DMS114 treated with DMSO at 0.1 percent for 48 hours (cell line): ENCODE measurements around the gene BRICD5.
"Not testable (repeated sequence)": the region's sequence is repeated elsewhere in the genome, so short reads cannot be mapped to it uniquely, and the experiment has no call there.

ENCODE experiments used
- DNase-seq: peaks from one replicate; lab custom pipeline; 2025; ENCODE audit not compliant: unreplicated experiment; lab: John Stamatoyannopoulos, UW

The BRICD5 gene

DNA sequence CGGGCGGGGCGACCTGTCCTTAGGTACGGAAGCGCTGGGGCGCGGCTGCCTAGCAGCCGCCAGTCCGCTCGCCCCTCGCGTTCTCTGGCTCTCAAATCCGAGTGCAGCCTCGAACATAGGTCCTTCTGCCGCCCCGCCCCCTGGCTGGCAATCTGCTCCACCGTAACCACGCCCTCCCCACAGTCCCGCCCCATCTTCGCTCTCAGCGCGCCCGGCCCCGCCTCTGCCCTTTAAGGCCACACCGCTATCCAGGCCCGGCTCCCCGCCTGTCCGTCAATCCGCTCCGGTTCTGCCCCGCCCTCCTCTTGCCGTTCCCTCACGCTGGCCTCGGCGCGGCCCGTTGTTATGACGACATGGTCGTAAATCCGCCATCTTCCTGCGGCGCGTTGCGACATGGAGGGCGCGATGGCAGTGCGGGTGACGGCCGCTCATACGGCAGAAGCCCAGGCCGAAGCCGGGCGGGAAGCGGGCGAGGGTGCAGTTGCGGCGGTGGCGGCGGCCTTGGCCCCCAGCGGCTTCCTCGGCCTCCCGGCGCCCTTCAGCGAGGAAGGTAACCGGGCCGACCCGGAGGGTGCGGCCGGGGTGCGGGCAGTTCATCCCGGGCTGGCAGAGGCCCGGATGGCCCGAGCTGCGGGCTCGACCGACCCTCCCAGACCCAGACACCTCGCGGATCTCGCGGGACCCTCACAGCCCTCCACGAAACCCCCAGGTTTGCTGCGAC lies 12.7 kb upstream of the BRICD5 start, which contains the start of gene E4F1:
Gene E4F1, plus strand, starts transcription at position 371 of the 721 bp plus-strand sequence. Its CDS starts 23 bp downstream, at position 394.
- peak; percentile 95 for DNase-seq

DNA sequence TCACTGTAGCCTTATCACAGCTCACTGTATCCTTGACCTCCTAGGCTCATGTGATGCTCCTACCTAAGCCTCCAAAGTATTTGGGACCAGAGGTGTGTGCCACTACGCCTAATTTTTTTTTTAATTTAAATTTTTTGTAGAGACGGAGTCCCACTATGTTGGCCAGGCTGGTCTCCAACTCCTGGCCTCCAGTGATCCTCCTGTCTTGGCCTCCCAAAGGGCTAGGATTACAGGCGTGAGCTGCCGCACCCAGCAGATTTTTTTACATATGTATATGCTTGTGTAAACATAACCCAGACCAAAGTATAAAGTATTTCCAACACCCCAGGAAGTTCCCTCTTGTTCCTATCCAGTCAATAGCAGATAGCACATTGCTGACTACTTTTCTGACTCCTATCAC lies 5.7 kb upstream of the BRICD5 start:
- DNase-seq: no peak

DNA sequence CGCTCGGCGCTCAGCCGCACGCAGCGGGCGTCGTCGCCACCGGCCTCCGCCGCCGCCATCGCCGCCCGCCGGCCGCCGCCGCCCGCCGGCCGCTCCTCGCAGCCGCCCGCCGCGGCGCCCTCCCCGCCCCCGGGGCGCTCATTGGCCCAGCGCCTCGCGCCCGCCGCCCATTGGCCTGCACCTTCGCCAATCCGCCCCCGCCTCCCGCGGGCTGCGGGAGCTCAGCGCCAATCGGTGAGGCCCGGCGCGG lies 4.0 kb upstream of the BRICD5 start, which contains the start of gene PGP:
Gene PGP, minus strand, starts transcription at position 122 of the 250 bp plus-strand sequence. Its CDS starts 63 bp downstream, at position 59.
- DNase-seq: no peak

GRCh38 chr16:2213817-2214718 lies 3.4 kb upstream of the BRICD5 start:
- no peak for DNase-seq

GRCh38 chr16:2212362-2213324 lies 2.0 kb upstream of the BRICD5 start:
- no peak for DNase-seq

DNA sequence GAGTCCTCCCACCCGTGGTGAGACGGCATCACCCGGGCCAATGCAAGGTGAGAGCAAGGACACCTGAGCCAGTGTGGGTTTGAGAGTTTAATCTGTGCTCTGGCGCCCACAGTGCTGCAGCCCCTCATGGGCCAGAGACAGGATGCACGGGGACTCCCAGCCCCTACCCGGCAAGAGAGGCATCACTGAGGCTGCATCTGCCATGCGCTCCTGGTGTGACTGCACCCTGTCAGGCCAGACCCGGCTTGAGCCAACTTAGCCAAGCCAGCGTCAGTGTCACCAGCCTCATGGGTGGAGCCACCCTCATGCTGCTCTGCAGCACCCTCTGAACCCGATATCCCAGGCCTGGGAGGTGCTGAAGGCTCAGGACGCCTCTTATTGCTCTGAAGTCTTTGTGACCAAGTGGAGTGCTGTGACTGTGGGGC lies 1.3 kb upstream of the BRICD5 start:
- DNase-seq: no peak

GRCh38 chr16:2210009-2210332 lies 692 bp downstream of the BRICD5 start:
- DNase-seq: no peak

DNA sequence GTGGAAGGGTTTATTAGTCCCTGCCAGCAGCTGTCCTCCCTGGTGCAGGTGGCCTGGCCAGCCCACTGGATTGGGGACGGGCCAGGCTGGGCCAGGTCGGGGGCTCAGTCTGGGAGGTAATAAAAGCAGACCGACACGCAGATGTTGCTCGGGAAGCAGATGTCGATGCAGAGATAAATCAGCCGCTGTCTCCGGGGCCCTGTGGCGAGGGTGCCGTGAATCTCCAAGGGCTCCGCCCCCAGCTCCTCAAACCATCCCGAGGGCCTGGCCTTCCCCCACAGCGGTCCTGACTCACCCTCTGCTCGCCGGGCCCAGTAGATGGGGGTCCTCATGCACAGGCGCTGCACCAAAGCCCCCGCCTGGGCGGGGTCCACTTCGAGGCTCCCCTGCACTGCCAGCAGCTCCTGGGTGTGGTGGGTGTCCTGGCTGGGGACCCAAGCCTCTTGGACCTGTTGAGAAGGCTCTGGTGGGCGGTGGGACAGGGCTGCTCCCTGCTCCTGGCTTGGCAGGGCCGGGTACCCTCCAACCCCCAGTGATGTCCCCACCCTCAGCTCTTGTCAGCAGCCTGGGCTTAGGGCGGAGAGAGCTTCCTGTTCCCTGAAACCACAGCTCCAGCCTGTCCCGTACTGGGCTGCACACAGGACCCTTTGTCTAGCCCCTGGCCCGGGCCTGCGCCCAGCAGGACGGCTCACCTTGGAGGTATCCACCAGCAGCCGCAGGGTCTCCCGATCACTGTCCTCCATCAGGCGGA lies 1.2 kb downstream of the BRICD5 start:
- DNase-seq: no peak

GRCh38 chr16:2208772-2209171 lies 1.9 kb downstream of the BRICD5 start:
- DNase-seq: no peak

DNA sequence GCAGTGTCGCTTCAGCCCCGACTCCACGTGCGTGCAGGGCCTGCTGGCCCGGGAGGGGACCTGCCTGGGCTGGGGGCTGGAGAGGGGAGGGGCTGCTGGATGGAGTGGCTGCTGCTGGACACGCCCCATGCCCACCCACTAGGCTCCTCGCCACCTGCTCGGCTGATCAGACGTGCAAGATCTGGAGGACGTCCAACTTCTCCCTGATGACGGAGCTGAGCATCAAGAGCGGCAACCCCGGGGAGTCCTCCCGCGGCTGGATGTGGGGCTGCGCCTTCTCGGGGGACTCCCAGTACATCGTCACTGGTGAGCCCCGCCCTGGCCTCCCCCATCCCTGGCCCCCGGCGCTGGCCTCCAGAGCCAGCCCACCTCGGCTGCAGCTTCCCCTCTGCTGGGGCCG lies 2.4 kb downstream of the BRICD5 start:
- no peak for DNase-seq

DNA sequence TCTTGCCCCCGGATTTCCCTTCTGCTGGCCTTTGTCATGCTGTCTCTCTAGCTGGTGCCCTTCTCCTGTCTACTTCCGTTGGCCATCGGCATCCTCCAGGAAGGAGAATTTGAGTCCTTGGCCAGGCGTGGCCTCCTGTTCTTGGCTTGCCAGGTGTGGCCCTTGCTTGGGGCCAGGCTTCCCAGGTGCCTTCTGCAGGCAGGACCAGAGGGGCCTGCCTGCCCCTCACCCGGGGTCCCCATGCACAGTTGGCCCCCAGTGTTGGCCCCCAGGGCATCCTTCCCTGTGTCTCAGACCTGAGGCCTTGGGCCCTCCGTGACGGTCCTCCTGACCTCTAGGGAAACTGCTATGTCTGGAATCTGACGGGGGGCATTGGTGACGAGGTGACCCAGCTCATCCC lies 2.8 kb downstream of the BRICD5 start:
- DNase-seq: no peak

DNA sequence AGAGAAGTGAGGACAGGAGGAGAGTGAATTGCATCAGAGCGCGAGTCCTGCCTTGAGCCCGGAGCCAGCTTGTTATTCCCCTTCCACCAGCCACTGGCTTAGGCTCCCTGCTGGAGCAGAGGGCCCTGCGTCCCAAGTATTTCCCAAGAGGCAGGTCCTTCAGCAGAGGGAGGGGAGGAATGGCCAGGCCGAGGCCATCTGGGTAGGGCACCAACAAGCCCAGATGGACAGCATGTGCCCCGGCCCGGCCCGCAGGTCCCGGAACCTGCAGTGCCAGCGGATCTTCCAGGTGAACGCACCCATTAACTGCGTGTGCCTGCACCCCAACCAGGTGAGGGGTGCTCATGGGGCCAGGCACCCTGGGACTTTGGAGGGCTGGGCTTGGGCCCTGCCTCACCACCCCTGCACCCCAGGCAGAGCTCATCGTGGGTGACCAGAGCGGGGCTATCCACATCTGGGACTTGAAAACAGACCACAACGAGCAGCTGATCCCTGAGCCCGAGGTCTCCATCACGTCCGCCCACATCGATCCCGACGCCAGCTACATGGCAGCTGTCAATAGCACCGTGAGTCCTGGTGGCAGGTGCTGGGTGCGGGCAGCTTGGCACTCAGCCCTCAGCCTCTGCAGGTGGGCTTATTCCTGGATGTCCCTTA lies 3.8 kb downstream of the BRICD5 start:
- no peak for DNase-seq

DNA sequence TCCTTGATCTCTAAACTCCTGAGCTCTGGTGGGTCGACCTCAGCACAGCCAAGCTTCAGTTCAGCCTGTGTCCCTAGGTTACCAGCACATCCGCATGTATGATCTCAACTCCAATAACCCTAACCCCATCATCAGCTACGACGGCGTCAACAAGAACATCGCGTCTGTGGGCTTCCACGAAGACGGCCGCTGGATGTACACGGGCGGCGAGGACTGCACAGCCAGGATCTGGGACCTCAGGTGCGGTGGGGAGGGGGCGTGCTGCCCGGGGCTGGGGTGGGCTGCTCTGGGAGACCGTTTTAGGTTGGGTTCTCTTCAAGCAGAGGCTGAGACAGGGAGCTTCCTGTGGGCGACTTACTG lies 4.3 kb downstream of the BRICD5 start:
- no peak for DNase-seq

DNA sequence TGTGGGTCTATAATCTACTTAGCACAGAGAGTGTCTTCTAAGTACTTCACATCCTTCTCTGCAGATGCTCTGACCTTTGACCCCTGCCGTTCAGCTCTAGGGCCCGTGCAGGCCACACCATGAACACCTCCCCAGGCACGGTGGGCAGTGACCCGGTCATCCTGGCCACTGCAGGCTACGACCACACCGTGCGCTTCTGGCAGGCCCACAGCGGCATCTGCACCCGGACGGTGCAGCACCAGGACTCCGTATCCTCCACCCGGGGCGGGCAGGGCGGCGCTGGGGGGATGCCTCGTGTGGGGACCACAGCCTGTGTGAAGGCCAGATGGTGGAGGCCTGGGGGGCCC lies 4.7 kb downstream of the BRICD5 start:
- DNase-seq: no peak

DNA sequence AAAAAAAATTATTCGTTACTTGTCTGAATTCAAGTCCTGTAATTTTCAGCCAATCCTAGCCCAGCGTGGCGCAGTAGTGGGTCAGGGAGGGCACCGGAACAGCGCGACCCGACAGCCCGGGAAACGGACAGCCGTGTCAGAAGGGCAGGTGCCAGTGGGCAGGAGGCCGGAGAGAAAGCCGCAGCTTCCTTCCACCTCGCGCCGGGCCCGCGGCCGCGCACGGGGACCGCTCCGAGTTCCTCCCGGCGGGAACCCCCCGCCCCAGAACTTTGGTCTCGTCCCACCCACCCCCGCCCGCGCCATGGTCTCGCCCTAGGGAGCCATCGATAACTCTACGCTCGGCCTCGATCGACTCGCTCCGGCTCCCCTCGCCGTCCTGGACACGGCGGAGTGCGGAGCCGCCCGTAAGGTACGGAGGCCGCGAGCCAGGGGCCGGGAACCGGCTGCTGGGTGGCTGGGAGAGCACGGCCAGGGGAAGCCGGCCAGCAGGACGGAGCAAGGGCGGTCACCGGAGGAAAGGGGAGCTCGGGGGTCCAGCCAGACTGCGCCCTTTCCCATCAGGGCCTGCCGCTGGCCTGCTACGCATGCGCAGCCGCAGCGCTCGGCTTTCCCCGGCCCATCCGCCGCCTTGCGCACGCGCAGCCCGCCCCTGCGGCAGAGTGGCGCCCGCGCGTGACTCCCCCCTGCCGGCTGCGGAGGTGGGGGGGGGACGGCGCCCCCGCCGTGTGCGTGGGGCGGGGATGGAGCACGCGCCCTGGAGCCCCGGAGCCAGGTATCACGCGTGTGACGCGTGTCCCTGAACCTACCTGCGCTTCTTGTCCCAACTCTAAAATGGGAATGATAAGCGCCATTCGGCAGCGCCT lies 5.3 kb downstream of the BRICD5 start, which contains the start of gene MLST8:
Gene MLST8, plus strand, starts transcription at position 351 of the 863 bp plus-strand sequence. CDS start 632 bp downstream, outside the sequence.
- DNase-seq: peak; percentile 47

DNA sequence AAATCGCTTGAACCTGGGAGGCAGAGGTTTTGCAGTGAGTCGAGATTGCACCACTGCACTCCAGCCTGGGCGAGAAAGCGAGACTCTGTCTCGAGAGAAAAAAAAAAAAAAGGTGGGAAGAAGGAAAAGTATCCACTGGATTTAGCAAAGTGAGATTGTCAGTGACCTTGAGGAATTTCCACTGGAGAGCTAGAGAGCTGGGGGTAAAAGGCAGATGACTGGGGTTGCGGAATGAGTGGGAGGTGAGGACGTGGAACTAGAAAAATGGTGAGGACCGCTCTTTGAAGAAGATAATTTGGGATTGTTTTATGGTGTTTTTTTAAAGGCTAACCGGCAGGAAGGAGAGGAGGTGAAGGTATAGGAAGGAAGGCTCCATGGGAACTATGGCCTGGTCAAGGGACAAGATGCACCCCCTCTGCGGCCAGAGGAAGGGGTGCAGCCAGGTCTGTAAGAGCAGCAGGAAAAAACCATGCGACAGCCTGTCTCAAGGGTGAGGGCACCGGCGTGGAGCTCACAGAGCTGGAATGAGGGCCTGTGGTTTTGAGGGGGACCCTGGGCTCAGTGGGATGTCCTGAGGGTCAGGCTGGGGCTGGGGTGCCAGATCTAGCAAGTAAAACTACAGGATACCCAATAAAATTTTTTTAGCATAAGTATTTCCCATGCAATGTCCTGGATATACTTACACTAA lies 6.1 kb downstream of the BRICD5 start:
- DNase-seq: no peak

- not testable (repeated sequence) for DNase-seq
Observed at GRCh38 chr16:2203119-2203688, 7.5 kb downstream of the BRICD5 start.

- DNase-seq: no peak
Observed at GRCh38 chr16:2200313-2200712, 10.3 kb downstream of the BRICD5 start.
